Activated naive CD8-positive, alpha-beta T cell treated with anti-CD3 and anti-CD28 coated beads, Interleukin-2, amount 50 U/mL, for 16 hours (primary cell): ENCODE measurements around the gene CCDC12.

Experiments
- DNase-seq: peaks from one replicate; pipeline ENCODE4 v3.0.0-alpha.2; 2020; ENCODE audit warnings: low read depth, low spot score

CCDC12 gene

DNA sequence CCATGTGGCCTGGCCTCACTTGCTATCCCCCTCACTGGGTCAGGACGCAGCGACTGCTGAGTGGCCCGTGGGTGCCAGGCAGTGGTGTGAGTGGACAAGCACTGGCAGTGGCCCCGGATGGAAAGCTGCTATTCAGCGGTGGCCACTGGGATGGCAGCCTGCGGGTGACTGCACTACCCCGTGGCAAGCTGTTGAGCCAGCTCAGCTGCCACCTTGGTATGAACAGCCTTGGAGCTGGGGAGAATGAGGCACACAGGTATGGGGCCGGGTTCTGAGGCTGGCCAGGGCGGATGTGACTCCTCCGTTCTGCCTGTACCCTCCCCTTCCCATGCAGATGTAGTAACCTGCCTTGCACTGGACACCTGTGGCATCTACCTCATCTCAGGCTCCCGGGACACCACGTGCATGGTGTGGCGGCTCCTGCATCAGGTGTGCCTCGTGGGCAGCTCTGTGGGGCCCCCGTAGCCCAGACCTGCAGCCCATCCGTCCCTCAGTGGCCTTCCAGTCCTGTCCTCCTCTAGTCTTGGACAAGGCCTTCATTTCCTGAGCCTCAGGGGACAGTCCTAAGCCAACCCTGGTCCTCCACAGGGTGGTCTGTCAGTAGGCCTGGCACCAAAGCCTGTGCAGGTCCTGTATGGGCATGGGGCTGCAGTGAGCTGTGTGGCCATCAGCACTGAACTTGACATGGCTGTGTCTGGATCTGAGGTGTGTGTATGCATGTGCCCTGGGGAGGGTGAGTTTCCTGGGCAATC lies 31.1 kb upstream of the CCDC12 start:
- DNase-seq, result no peak

DNA sequence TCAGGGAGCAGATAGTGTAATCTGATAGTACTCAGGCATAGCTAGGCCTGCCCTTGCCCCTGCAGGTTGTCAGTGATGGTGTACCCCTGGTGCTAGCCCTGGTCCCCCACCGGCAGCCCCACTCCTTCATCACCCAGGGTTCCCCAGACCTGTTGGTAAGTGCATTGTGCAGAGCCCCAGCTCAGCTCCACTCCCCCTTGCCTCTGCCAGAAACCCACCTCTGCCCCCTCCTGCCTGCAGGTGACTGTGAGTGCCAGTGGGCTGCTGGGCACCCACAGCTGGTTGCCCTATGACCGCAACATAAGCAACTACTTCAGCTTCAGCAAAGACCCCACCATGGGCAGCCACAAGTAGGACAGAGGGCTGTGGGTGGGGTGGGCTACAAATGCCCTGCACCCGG lies 30.5 kb upstream of the CCDC12 start:
- DNase-seq, result no peak

DNA sequence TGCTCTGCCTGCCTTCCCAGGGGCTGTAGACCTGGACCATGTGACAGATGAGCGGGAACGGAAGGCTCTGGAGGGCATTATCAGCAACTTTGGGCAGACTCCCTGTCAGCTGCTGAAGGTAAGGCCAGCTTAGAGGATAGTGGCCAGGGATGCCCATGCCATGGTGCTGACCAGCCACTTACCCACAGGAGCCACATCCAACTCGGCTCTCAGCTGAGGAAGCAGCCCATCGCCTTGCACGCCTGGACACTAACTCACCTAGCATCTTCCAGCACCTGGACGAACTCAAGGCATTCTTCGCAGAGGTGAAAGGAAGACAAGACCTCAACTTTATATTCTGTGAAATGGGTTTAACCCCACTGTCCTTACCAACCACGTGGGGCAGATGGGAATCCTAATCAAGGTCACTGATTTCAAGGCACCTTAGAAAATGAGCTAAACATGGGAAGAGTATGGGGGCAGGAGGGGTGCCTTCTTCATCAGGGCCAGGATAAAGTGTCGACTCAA lies 29.7 kb upstream of the CCDC12 start:
- DNase-seq, result no peak

DNA sequence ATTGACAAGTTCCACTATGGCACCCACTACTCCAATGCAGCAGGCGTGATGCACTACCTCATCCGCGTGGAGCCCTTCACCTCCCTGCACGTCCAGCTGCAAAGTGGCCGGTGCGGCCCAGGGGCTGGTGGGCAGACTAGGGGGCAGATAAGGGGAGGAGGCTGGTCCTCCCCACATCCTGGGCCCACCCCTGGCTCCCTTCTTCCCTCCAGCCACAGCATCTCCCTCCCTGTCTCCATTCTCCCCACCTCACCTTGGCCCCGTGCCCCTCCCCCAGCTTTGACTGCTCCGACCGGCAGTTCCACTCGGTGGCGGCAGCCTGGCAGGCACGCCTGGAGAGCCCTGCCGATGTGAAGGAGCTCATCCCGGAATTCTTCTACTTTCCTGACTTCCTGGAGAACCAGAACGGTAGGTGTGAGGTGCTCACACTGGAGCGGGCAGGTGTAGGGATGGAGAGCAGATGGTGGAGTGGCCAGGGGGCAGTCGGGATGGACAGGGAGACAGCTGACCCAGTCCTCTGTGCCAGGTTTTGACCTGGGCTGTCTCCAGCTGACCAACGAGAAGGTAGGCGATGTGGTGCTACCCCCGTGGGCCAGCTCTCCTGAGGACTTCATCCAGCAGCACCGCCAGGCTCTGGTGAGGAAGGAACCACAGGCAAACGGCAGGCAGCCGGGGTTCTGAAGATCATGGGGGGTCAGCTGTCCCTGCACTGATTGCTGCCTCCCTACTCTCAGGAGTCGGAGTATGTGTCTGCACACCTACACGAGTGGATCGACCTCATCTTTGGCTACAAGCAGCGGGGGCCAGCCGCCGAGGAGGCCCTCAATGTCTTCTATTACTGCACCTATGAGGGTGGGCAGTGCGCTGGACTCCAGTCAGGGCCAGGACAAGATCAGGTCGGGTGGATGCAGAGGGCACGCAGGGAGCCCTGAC lies 28.9 kb upstream of the CCDC12 start:
- no peak for DNase-seq

DNA sequence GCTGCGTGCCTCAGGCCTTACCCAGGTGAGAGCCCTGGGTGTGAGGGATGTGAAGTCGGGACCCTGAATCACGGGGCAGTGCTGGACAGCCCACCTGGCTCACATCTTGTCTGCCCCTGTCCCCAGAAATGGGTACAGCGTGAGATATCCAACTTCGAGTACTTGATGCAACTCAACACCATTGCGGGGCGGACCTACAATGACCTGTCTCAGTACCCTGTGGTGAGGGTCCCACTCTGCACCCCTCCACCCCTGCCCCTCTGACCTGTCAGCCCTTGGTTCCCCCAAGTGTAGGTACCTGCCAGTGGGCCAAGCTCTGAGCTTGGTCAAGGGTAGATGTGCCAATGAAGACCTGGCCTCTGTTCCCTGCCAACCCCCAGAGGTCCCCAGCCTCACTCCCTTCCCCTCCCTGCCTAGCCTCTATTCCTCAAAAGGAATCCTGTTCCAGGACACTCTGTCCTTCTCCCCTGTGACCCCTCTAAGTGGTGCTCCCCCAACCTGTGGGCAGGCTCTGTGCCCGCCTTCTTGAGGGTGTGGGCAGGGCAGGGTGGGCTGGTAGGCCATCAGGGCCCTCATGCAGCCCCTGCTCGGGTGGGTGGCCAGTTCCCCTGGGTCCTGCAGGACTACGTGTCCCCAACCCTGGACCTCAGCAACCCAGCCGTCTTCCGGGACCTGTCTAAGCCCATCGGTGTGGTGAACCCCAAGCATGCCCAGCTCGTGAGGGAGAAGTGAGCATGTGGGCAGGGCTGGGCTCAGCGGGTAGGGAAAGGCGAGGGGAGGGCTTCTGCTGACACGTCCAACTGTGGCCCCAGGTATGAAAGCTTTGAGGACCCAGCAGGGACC lies 28.0 kb upstream of the CCDC12 start:
- no peak for DNase-seq

- no peak for DNase-seq
These were observed 27.2 kb upstream of the CCDC12 start for GRCh38 chr3:47003461-47004368.

DNA sequence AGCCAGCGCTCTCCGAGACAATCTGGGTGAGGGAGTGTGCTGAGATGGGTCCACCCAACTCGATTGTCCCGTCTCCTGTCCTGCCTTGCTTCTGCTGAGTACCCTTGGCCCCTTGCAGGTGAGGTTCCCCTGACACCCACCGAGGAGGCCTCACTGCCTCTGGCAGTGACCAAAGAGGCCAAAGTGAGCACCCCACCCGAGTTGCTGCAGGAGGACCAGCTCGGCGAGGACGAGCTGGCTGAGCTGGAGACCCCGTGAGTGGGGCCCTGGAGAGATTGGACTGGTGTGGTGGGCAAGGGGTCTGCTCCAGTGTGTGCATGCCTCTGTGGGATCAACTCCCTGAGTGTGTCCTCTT lies 26.5 kb upstream of the CCDC12 start:
- DNase-seq, result no peak

DNA sequence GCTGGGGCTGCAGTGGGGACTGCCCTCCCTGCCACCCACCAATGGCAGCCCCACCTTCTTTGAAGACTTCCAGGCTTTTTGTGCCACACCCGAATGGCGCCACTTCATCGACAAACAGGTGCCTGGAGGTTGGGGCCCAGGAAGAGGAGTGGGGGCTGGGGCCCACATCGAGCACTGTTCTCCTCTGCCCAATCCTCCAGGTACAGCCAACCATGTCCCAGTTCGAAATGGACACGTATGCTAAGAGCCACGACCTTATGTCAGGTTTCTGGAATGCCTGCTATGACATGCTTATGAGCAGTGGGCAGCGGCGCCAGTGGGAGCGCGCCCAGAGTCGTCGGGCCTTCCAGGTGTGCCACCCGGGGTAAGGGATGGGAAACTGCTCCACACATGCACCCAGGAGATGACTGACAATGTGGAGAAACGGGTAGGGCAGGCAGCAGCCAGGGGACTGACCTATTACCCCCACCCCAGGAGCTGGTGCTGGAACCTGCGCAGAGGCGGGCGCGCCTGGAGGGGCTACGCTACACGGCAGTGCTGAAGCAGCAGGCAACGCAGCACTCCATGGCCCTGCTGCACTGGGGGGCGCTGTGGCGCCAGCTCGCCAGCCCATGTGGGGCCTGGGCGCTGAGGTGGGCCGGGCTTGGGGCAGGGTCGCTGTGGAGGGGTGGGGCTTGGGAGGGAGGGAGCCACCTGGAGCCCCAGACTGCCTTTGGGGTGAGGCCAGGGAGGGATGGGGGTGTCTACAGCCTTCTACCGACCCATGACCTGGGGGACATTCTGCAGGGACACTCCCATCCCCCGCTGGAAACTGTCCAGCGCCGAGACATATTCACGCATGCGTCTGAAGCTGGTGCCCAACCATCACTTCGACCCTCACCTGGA lies 25.9 kb upstream of the CCDC12 start:
- DNase-seq, result no peak

GRCh38 chr3:47001731-47002170 lies 25.2 kb upstream of the CCDC12 start:
- no peak for DNase-seq

DNA sequence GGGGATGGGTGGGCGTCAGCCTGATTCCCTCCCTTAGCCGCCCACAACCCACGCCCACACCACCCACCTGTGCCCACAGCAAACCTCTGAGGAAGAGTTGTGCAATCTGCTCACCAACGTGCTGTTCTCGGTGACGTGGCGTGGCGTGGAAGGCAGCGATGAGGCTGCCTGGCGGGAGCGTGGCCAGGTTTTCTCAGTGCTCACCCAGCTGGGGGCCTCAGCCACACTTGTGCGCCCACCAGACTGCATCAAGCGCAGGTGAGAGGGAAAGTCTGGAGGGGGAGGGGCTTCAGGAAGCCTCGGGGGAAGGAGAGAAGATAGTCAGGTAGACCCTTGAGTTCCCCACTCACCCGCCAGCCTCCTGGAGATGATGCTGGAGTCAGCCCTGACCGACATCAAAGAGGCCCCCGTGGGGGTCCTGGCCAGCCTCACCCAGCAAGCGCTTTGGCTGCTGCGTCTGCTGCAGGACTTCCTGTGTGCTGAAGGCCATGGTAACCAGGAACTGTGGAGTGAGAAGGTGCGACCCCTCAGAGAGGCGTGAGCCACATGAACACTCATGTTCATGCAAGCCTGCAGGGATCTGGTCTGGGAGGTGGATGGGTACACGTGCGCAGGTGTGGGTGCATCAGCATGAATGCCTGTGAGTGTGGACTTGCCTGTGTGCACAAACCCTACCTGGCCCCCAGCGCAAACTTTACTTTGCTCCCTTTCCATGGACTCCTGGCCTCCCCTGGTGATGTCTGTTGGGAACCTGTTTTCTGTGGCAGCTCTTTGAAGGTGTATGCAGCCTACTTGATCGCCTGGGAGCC lies 24.6 kb upstream of the CCDC12 start:
- DNase-seq, result no peak

GRCh38 chr3:47000198-47000815 lies 23.8 kb upstream of the CCDC12 start:
- no peak for DNase-seq

GRCh38 chr3:46999516-47000197 lies 23.1 kb upstream of the CCDC12 start:
- DNase-seq, result no peak

DNA sequence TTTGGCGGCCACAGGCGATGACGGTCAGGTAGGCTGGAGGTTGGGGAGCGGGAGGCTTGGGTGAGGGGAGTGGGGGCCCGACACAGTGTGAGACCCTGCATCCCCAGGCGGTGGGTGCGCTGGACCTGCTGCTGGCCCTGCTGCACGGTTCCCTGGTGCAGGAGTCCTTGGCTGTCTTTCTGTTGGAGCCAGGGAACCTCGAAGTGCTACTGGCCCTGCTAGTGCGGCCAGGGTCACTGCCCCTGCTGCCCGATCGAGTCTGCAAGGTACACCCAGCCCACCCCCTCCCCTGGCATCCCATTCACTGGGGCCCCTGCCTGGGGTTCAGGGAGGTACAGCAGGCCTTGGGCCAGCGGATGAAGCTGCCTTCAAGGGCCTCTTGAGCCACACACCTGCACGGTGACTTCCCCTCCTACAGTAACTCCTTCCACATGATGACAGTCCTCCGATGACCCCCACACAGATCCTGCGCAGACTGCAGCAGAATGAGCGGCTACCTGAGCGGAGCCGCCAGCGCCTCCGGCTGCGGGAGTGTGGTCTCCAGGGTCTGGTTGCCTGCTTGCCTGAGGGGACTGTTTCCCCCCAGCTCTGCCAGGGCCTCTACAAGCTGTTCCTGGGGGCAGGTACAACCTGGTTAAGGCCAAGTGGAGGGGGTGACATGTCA lies 22.4 kb upstream of the CCDC12 start:
- no peak for DNase-seq

DNA sequence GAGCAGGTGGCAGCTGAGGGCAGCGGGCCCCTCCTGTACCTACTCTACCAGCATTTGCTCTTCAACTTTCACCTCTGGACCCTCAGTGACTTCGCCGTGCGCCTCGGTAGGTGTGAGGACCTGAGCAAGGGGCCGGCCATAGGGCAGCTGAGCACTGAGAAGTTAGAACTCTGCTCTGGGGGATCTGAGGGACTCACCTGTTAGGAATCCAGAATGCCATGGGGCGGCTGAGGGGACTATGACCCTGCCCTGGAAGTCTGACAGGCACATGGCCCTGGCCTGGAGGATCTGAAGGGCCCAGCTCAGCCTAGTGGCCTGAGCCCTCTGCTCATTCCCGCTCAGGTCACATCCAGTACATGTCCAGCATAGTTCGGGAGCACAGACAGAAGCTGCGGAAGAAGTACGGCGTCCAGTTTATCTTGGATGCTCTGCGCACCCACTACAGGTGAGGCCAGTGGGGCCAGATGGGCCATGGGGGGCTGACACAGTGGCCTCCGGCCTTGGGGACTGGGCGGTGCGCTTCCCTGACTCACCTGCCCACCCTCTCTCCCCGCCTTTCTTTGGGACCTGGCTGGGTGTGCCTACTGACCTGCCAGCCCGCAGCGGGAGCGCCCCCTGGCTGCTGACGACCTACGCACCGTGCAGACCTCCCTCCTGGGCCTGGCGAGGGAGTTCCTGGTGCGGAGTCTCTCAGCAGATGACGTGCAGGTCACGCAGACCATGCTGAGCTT lies 21.7 kb upstream of the CCDC12 start:
- DNase-seq, result peak; percentile 60

- DNase-seq, result no peak
These were observed 21.0 kb upstream of the CCDC12 start for GRCh38 chr3:46997453-46998091.
